DND-41 (cell line): Measurements from ENCODE around the gene C15orf61.

Experiments
- CTCF ChIP-seq: IDR thresholded peaks from 2 replicates; pipeline ENCODE4 v1.5.1; 2012; ENCODE audit warnings: borderline replicate concordance, low read length, moderate library complexity, mild to moderate bottlenecking; ENCODE audit not compliant: poor library complexity, severe bottlenecking; ENCODE audit errors: extremely low read depth
- EZH2 ChIP-seq: IDR thresholded peaks from 3 replicates; pipeline ENCODE4 v1.6.1; 2012; ENCODE audit warnings: borderline replicate concordance, low read depth, mild to moderate bottlenecking, moderate library complexity, low read length, inconsistent platforms; ENCODE audit not compliant: severe bottlenecking

DNA sequence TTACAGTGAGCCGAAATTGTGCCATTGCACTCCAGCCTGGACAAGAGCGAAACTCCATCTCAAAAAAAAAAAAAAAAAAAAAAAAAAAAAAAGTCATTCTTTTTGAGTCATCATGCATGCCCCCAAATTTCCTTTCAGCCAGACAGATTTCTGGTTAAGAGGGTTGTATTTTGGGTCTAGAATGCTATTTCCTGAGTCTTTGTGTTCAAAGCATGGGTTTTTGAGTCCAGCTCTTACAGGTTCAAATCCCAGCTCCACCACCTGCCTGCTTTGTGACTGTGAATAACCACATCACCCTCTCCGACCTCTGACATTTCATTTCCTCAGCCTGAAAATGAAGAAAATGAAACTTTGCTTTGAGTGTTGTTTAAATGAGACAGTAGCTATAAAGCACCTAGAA, 9.3 kb upstream of the C15orf61 start:
- no peak for TF ChIP-seq CTCF
- no peak for TF ChIP-seq EZH2
